Neural cell (in vitro differentiated cells): Measurements from ENCODE around the gene URAD. TPM values are rescaled to one million over a fixed set of nuclear protein-coding genes. Genes with fewer than 3 reads are reported as not detected.
"Not testable (repeated sequence)": the region's sequence is repeated elsewhere in the genome, so short reads cannot be mapped to it uniquely, and the experiment has no call there.

Source experiments
- H2AFZ ChIP-seq: fragments of 200-600, 300-800 bp; sonication (generic), shearing (Covaris generic); 2 replicates; pipeline ENCODE4 v1.6.0; 2014; ENCODE audit warnings: low read depth, mild to moderate bottlenecking, antibody characterized with exemption, low read length, moderate library complexity
- H3F3A ChIP-seq: fragments of 200-600 bp; shearing (Covaris generic); 2 replicates; pipeline ENCODE4 v1.6.1; 2016; ENCODE audit warnings: mild to moderate bottlenecking, moderate library complexity, mixed read lengths, antibody characterized with exemption, low read length; ENCODE audit not compliant: insufficient read depth, poor library complexity, severe bottlenecking
- H3K27ac ChIP-seq: fragments of 200-600, 300-800 bp; sonication (generic), shearing (Covaris generic); 2 replicates; pipeline ENCODE4 v1.5.1; 2014; ENCODE audit warnings: mild to moderate bottlenecking, low read length, moderate library complexity
- H3K27me3 ChIP-seq: fragments of 300-800, 200-600 bp; sonication (generic), shearing (Covaris generic); 2 replicates; pipeline ENCODE4 v1.6.0; 2014; ENCODE audit warnings: mild to moderate bottlenecking, low read depth, low read length, moderate library complexity; ENCODE audit not compliant: insufficient read depth
- H3K36me3 ChIP-seq: fragments of 300-800, 200-600 bp; sonication (generic), shearing (Covaris generic); 2 replicates; pipeline ENCODE4 v1.5.1; 2014; ENCODE audit warnings: mild to moderate bottlenecking, antibody characterized with exemption, low read length, moderate library complexity; ENCODE audit not compliant: insufficient read depth
- H3K4me2 ChIP-seq: fragments of 300-800, 200-600 bp; sonication (generic), shearing (Covaris generic); 2 replicates; pipeline ENCODE4 v1.6.0; 2014; ENCODE audit warnings: mild to moderate bottlenecking, low read length
- H3K4me3 ChIP-seq: fragments of 300-800, 200-600 bp; sonication (generic), shearing (Covaris generic); 2 replicates; pipeline ENCODE4 v1.5.1; 2014; ENCODE audit warnings: mild to moderate bottlenecking, low read length, moderate library complexity
- H3K79me2 ChIP-seq: fragments of 200-600 bp; shearing (Covaris generic); replicated peaks from 2 replicates; pipeline ENCODE4 v1.6.0; 2014; ENCODE audit warnings: mild to moderate bottlenecking, low read length, moderate library complexity; ENCODE audit not compliant: insufficient read depth
- H3K9ac ChIP-seq: fragments of 300-800, 200-600 bp; sonication (generic), shearing (Covaris generic); 2 replicates; pipeline ENCODE4 v1.6.1; 2016; ENCODE audit warnings: mild to moderate bottlenecking, low read length, mixed read lengths
- H3K9me2 ChIP-seq: fragments of 200-600 bp; shearing (Covaris generic); 2 replicates; pipeline ENCODE4 v1.6.1; 2016; ENCODE audit warnings: mild to moderate bottlenecking, low read length, mixed read lengths; ENCODE audit not compliant: insufficient read depth
- H3K9me3 ChIP-seq: fragments of 200-600, 300-800 bp; sonication (generic), shearing (Covaris generic); 2 replicates; pipeline ENCODE4 v1.6.1; 2016; ENCODE audit warnings: mild to moderate bottlenecking, mixed run types, low read length, moderate library complexity, mixed read lengths
- H4K20me1 ChIP-seq: fragments of 200-600 bp; shearing (Covaris generic); 2 replicates; pipeline ENCODE4 v1.6.1; 2016; ENCODE audit warnings: mild to moderate bottlenecking, mixed run types; ENCODE audit not compliant: insufficient read depth
- EP300 ChIP-seq: fragments of 450-650 bp; conservative IDR thresholded peaks from 2 replicates; pipeline ENCODE4 v1.6.1; 2014; ENCODE audit warnings: antibody characterized with exemption, mild to moderate bottlenecking, moderate library complexity; ENCODE audit not compliant: poor library complexity, severe bottlenecking
- EZH2 ChIP-seq: fragments of 200-600, 300-800 bp; shearing (Covaris generic), sonication (generic); IDR thresholded peaks from 2 replicates; pipeline ENCODE4 v1.6.1; 2014; ENCODE audit warnings: antibody characterized with exemption, low read length, borderline replicate concordance, mild to moderate bottlenecking; ENCODE audit not compliant: insufficient read depth, poor library complexity, severe bottlenecking
- MXI1 ChIP-seq: fragments of 450-650 bp; conservative IDR thresholded peaks from 2 replicates; pipeline ENCODE4 v1.6.1; 2014; ENCODE audit warnings: antibody characterized with exemption, mild to moderate bottlenecking; ENCODE audit not compliant: poor library complexity, severe bottlenecking
- POLR2AphosphoS5 ChIP-seq: IDR thresholded peaks from 2 replicates; pipeline ENCODE4 v1.6.1; 2012
- RAD21 ChIP-seq: fragments of 450-650 bp; conservative IDR thresholded peaks from 2 replicates; pipeline ENCODE4 v1.6.1; 2014; ENCODE audit warnings: antibody characterized with exemption, mild to moderate bottlenecking, moderate library complexity
- REST ChIP-seq: IDR thresholded peaks from 2 replicates; pipeline ENCODE4 v1.6.1; 2012; ENCODE audit warnings: borderline replicate concordance
- SMC3 ChIP-seq: fragments of 450-650 bp; conservative IDR thresholded peaks from 2 replicates; pipeline ENCODE4 v1.6.1; 2014; ENCODE audit warnings: antibody characterized with exemption, mild to moderate bottlenecking, moderate library complexity; ENCODE audit not compliant: poor library complexity
- TAF1 ChIP-seq: IDR thresholded peaks from 2 replicates; pipeline ENCODE4 v1.6.1; 2012; ENCODE audit warnings: low read depth
- polyA plus RNA-seq: library from polyadenylated mRNA; depleted of rRNA; stranded (reverse); fragments of >200 nt; gene quantifications from 2 replicates; pipeline ENCODE4 v1.2.3, GENCODE V29; 2014
- TF ChIP-seq, protein P1 (sequence below): fragments of 450-650 bp; IDR thresholded peaks from 2 replicates; pipeline ENCODE4 v1.5.1; 2014; ENCODE audit warnings: antibody characterized with exemption, mild to moderate bottlenecking, moderate library complexity; ENCODE audit not compliant: poor library complexity, severe bottlenecking

The URAD gene
- polyA plus RNA-seq, 1 donor from 2014 or later, result not detected

DNA sequence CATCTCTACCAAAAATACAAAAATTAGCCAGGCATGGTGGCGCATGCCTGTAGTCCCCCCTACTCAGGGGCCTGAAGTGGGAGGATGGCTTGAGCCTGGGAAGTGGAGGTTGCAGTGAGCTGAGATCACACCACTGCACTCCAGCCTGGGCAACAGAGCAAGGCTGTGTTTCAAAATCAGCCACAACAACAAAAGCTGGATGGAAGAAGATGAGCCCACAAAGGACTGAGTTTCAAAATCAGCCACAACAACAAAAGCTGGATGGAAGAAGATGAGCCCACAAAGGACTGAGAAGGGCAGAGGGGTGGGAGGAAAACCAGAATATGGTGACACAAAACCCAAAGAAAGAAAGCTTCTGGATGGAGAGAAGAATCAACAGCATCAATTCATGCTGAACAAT, 43.9 kb upstream of the URAD start:
- not testable (repeated sequence) for H3K27me3 ChIP-seq, H3K4me3 ChIP-seq, H3K79me2 ChIP-seq, H3K36me3 ChIP-seq, H3K9me3 ChIP-seq, H2AFZ ChIP-seq, H3K4me2 ChIP-seq, H4K20me1 ChIP-seq, H3K9me2 ChIP-seq, H3F3A ChIP-seq, H3K9ac ChIP-seq, H3K27ac ChIP-seq

DNA sequence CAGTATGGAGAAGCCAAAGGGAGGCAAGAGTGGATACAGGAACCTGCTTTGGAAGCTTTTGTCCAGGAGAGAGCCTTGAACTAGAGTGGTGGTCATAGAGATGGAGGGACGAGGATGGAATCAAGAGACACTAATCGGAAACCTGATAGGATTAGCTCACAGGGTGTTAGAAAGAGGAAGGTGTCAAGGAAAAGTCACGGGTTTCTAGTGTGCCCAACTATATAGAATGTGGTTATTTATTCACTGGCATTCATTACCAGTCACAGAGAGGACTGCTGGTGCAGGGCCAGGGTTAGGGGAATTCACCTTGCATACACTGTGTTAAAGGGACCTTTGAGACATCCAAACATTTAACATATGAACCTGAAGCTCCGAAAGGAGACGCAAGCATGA, 43.4 kb upstream of the URAD start:
- no peak overlapping the region for H3K27ac ChIP-seq
- H3K79me2 ChIP-seq, result no peaks in the 10 kb centered on the region
- no peaks in the 10 kb centered on the region for H3K27me3 ChIP-seq
- no peaks in the 10 kb centered on the region for H3K36me3 ChIP-seq
- H2AFZ ChIP-seq, result no peak overlapping the region
- H4K20me1 ChIP-seq, result no peaks in the 10 kb centered on the region
- H3K9me2 ChIP-seq, result no peaks in the 10 kb centered on the region
- TF ChIP-seq, protein P1, sequence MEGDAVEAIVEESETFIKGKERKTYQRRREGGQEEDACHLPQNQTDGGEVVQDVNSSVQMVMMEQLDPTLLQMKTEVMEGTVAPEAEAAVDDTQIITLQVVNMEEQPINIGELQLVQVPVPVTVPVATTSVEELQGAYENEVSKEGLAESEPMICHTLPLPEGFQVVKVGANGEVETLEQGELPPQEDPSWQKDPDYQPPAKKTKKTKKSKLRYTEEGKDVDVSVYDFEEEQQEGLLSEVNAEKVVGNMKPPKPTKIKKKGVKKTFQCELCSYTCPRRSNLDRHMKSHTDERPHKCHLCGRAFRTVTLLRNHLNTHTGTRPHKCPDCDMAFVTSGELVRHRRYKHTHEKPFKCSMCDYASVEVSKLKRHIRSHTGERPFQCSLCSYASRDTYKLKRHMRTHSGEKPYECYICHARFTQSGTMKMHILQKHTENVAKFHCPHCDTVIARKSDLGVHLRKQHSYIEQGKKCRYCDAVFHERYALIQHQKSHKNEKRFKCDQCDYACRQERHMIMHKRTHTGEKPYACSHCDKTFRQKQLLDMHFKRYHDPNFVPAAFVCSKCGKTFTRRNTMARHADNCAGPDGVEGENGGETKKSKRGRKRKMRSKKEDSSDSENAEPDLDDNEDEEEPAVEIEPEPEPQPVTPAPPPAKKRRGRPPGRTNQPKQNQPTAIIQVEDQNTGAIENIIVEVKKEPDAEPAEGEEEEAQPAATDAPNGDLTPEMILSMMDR, result no peak
- TF ChIP-seq TAF1 (no peak), REST (no peak), EP300 (no peak), RAD21 (no peak), POLR2AphosphoS5 (no peak), MXI1 (no peak), SMC3 (no peak), EZH2 (no peak)
- no peak overlapping the region for H3K4me3 ChIP-seq
- no peak overlapping the region for H3K9ac ChIP-seq
- no peaks in the 10 kb centered on the region for H3K9me3 ChIP-seq
- H3F3A ChIP-seq, result no peaks in the 10 kb centered on the region
- no peak overlapping the region for H3K4me2 ChIP-seq

DNA sequence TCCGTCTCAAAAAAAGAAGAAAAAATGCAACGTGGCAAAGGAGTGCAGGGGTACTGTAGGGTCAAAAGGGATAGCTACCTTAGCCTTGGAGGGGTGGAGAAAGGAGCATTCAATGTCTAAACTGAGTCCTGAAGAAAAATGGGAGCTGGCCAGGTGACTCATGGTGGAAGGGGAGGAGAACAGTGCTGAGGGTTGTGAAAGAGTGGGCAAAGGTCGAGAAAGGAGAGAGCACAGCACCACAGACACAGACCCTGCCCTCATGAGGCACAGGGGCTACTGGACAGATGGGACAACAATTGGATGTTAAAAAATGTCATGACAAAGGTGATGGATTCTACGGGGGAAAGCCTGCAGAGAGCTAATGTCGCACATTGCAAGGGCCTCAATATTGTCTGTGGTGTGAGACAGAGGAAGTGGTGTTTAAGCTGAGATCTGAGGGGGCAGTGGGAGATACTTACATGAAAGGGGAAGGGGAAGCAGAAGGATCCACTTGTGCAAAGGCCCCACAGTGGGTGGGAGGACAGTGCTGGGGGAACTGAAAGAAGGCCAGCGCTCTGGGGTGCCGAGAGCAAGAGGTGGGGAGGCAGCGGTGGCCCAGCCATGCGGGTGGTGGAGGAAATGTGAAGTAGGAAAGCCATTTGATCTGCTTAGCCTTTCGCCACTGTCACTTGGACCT, 42.9 kb upstream of the URAD start:
- H3K27me3 ChIP-seq, result no peaks in the 10 kb centered on the region
- no peaks in the 10 kb centered on the region for H3F3A ChIP-seq
- H3K79me2 ChIP-seq, result no peaks in the 10 kb centered on the region
- H3K9me3 ChIP-seq, result no peaks in the 10 kb centered on the region
- no peak overlapping the region for H2AFZ ChIP-seq
- no peaks in the 10 kb centered on the region for H4K20me1 ChIP-seq
- no peak overlapping the region for H3K9ac ChIP-seq
- H3K27ac ChIP-seq, result no peak overlapping the region
- no peak overlapping the region for H3K4me2 ChIP-seq
- TF ChIP-seq, protein P1, result no peak
- no peak for TF ChIP-seq MXI1
- no peak for TF ChIP-seq EP300
- no peak for TF ChIP-seq REST
- TF ChIP-seq SMC3, result no peak
- TF ChIP-seq EZH2, result no peak
- TF ChIP-seq RAD21, result no peak
- TF ChIP-seq TAF1, result no peak
- no peak for TF ChIP-seq POLR2AphosphoS5
- no peaks in the 10 kb centered on the region for H3K36me3 ChIP-seq
- H3K4me3 ChIP-seq, result no peak overlapping the region
- no peaks in the 10 kb centered on the region for H3K9me2 ChIP-seq
